Neural cell (in vitro differentiated cells): ENCODE results near the gene DNAL1. TPM values are rescaled to one million over a fixed set of nuclear protein-coding genes. Genes with fewer than 3 reads are reported as not detected.

ENCODE experiments used
- H2AFZ ChIP-seq: fragments of 200-600, 300-800 bp; sonication (generic), shearing (Covaris generic); 2 replicates; pipeline ENCODE4 v1.6.0; 2014; ENCODE audit warnings: low read depth, mild to moderate bottlenecking, antibody characterized with exemption, low read length, moderate library complexity
- H3F3A ChIP-seq: fragments of 200-600 bp; shearing (Covaris generic); 2 replicates; pipeline ENCODE4 v1.6.1; 2016; ENCODE audit warnings: mild to moderate bottlenecking, moderate library complexity, mixed read lengths, antibody characterized with exemption, low read length; ENCODE audit not compliant: insufficient read depth, poor library complexity, severe bottlenecking
- H3K27ac ChIP-seq: fragments of 200-600, 300-800 bp; sonication (generic), shearing (Covaris generic); 2 replicates; pipeline ENCODE4 v1.5.1; 2014; ENCODE audit warnings: mild to moderate bottlenecking, low read length, moderate library complexity
- H3K27me3 ChIP-seq: fragments of 300-800, 200-600 bp; sonication (generic), shearing (Covaris generic); 2 replicates; pipeline ENCODE4 v1.6.0; 2014; ENCODE audit warnings: mild to moderate bottlenecking, low read depth, low read length, moderate library complexity; ENCODE audit not compliant: insufficient read depth
- H3K36me3 ChIP-seq: fragments of 300-800, 200-600 bp; sonication (generic), shearing (Covaris generic); 2 replicates; pipeline ENCODE4 v1.5.1; 2014; ENCODE audit warnings: mild to moderate bottlenecking, antibody characterized with exemption, low read length, moderate library complexity; ENCODE audit not compliant: insufficient read depth
- H3K4me2 ChIP-seq: fragments of 300-800, 200-600 bp; sonication (generic), shearing (Covaris generic); 2 replicates; pipeline ENCODE4 v1.6.0; 2014; ENCODE audit warnings: mild to moderate bottlenecking, low read length
- H3K4me3 ChIP-seq: fragments of 300-800, 200-600 bp; sonication (generic), shearing (Covaris generic); 2 replicates; pipeline ENCODE4 v1.5.1; 2014; ENCODE audit warnings: mild to moderate bottlenecking, low read length, moderate library complexity
- H3K79me2 ChIP-seq: fragments of 200-600 bp; shearing (Covaris generic); replicated peaks from 2 replicates; pipeline ENCODE4 v1.6.0; 2014; ENCODE audit warnings: mild to moderate bottlenecking, low read length, moderate library complexity; ENCODE audit not compliant: insufficient read depth
- H3K9ac ChIP-seq: fragments of 300-800, 200-600 bp; sonication (generic), shearing (Covaris generic); 2 replicates; pipeline ENCODE4 v1.6.1; 2016; ENCODE audit warnings: mild to moderate bottlenecking, low read length, mixed read lengths
- H3K9me2 ChIP-seq: fragments of 200-600 bp; shearing (Covaris generic); 2 replicates; pipeline ENCODE4 v1.6.1; 2016; ENCODE audit warnings: mild to moderate bottlenecking, low read length, mixed read lengths; ENCODE audit not compliant: insufficient read depth
- H3K9me3 ChIP-seq: fragments of 200-600, 300-800 bp; sonication (generic), shearing (Covaris generic); 2 replicates; pipeline ENCODE4 v1.6.1; 2016; ENCODE audit warnings: mild to moderate bottlenecking, mixed run types, low read length, moderate library complexity, mixed read lengths
- H4K20me1 ChIP-seq: fragments of 200-600 bp; shearing (Covaris generic); 2 replicates; pipeline ENCODE4 v1.6.1; 2016; ENCODE audit warnings: mild to moderate bottlenecking, mixed run types; ENCODE audit not compliant: insufficient read depth
- CTCF ChIP-seq: fragments of 450-650 bp; IDR thresholded peaks from 2 replicates; pipeline ENCODE4 v1.5.1; 2014; ENCODE audit warnings: antibody characterized with exemption, mild to moderate bottlenecking, moderate library complexity; ENCODE audit not compliant: poor library complexity, severe bottlenecking
- EP300 ChIP-seq: fragments of 450-650 bp; conservative IDR thresholded peaks from 2 replicates; pipeline ENCODE4 v1.6.1; 2014; ENCODE audit warnings: antibody characterized with exemption, mild to moderate bottlenecking, moderate library complexity; ENCODE audit not compliant: poor library complexity, severe bottlenecking
- EZH2 ChIP-seq: fragments of 200-600, 300-800 bp; shearing (Covaris generic), sonication (generic); IDR thresholded peaks from 2 replicates; pipeline ENCODE4 v1.6.1; 2014; ENCODE audit warnings: antibody characterized with exemption, low read length, borderline replicate concordance, mild to moderate bottlenecking; ENCODE audit not compliant: insufficient read depth, poor library complexity, severe bottlenecking
- MXI1 ChIP-seq: fragments of 450-650 bp; conservative IDR thresholded peaks from 2 replicates; pipeline ENCODE4 v1.6.1; 2014; ENCODE audit warnings: antibody characterized with exemption, mild to moderate bottlenecking; ENCODE audit not compliant: poor library complexity, severe bottlenecking
- POLR2AphosphoS5 ChIP-seq: IDR thresholded peaks from 2 replicates; pipeline ENCODE4 v1.6.1; 2012
- RAD21 ChIP-seq: fragments of 450-650 bp; conservative IDR thresholded peaks from 2 replicates; pipeline ENCODE4 v1.6.1; 2014; ENCODE audit warnings: antibody characterized with exemption, mild to moderate bottlenecking, moderate library complexity
- REST ChIP-seq: IDR thresholded peaks from 2 replicates; pipeline ENCODE4 v1.6.1; 2012; ENCODE audit warnings: borderline replicate concordance
- SMC3 ChIP-seq: fragments of 450-650 bp; conservative IDR thresholded peaks from 2 replicates; pipeline ENCODE4 v1.6.1; 2014; ENCODE audit warnings: antibody characterized with exemption, mild to moderate bottlenecking, moderate library complexity; ENCODE audit not compliant: poor library complexity
- TAF1 ChIP-seq: IDR thresholded peaks from 2 replicates; pipeline ENCODE4 v1.6.1; 2012; ENCODE audit warnings: low read depth
- polyA plus RNA-seq: library from polyadenylated mRNA; depleted of rRNA; stranded (reverse); fragments of >200 nt; gene quantifications from 2 replicates; pipeline ENCODE4 v1.2.3, GENCODE V29; 2014

The DNAL1 gene
- polyA plus RNA-seq, 1 donor from 2014 or later = 33.4 TPM

- no peak overlapping the region for H3K27ac ChIP-seq
- H3K36me3 ChIP-seq = no peaks in the 10 kb centered on the region
- H4K20me1 ChIP-seq = no peaks in the 10 kb centered on the region
- no peaks in the 10 kb centered on the region for H3K9me3 ChIP-seq
- no peak overlapping the region for H3K9ac ChIP-seq
- H3K27me3 ChIP-seq = no peaks in the 10 kb centered on the region
- TF ChIP-seq SMC3 (no peak), POLR2AphosphoS5 (no peak), TAF1 (no peak), EZH2 (no peak), EP300 (no peak), RAD21 (no peak), REST (no peak), MXI1 (no peak)
- H3K4me2 ChIP-seq = no peak overlapping the region
- H3F3A ChIP-seq = no peaks in the 10 kb centered on the region
- H3K9me2 ChIP-seq = no peaks in the 10 kb centered on the region
- H3K4me3 ChIP-seq = no peak overlapping the region
- H3K79me2 ChIP-seq = no peaks in the 10 kb centered on the region
- no peak overlapping the region for H2AFZ ChIP-seq
Observed at GRCh38 chr14:73625706-73626105, 19.1 kb upstream of the DNAL1 start.

- Histone ChIP-seq H3K27ac (no peak overlapping the region), H3K4me3 (no peak overlapping the region), H3K79me2 (no peaks in the 10 kb centered on the region), H3K9ac (no peak overlapping the region), H3K9me2 (no peaks in the 10 kb centered on the region), H3K36me3 (no peaks in the 10 kb centered on the region), H2AFZ (no peak overlapping the region), H3K4me2 (no peak overlapping the region), H3K9me3 (no peaks in the 10 kb centered on the region), H4K20me1 (no peaks in the 10 kb centered on the region), H3F3A (no peaks in the 10 kb centered on the region), H3K27me3 (no peaks in the 10 kb centered on the region)
- TF ChIP-seq SMC3 (no peak), EP300 (no peak), TAF1 (no peak), REST (no peak), MXI1 (no peak), EZH2 (no peak), RAD21 (no peak), POLR2AphosphoS5 (no peak), CTCF (no peak)
Observed at GRCh38 chr14:73627151-73627558, 17.6 kb upstream of the DNAL1 start.
